ENCODE measurements around the gene HES1.

GRCh38 chr3:194137008-194137505 is 1.1 kb downstream of the HES1 start:
- no peak for TF ChIP-seq CTCF (IDR thresholded peaks at IDR 0.05)
- no peak for TF ChIP-seq EZH2 (IDR thresholded peaks at IDR 0.05)

Data from neural progenitor cell (in vitro differentiated cells).